Thymus (tissue), 11 donors: ENCODE data around the gene TTC12. TPM values are rescaled to one million over a fixed set of nuclear protein-coding genes. Genes with fewer than 3 reads are reported as not detected.

Experiments used
- DNase-seq, 9 donors: peaks; one replicate each; pipeline ENCODE4 v3.0.0-alpha.2; 2013; ENCODE audit warnings: low spot score in 9 of 9, low read depth in 6 of 9, missing footprints in 1 of 9
- H3K27ac ChIP-seq, 2 donors: one replicate each; pipeline ENCODE4 v1.5.1; 2013; ENCODE audit warnings: control low read depth in 1 of 2, low read depth in 1 of 2, low read length in 1 of 2, mild to moderate bottlenecking in 1 of 2, moderate library complexity in 1 of 2
- H3K27me3 ChIP-seq, 2 donors: one replicate each; pipeline ENCODE4 v1.5.1; 2013; ENCODE audit warnings: low read length in 1 of 2; ENCODE audit not compliant: control insufficient read depth in 2 of 2, insufficient read depth in 1 of 2
- H3K36me3 ChIP-seq, 2 donors: one replicate each; pipeline ENCODE4 v1.5.1; 2013; ENCODE audit warnings: low read length in 1 of 2, mild to moderate bottlenecking in 1 of 2, moderate library complexity in 1 of 2; ENCODE audit not compliant: control insufficient read depth in 2 of 2, insufficient read depth in 2 of 2
- H3K4me1 ChIP-seq, 2 donors: one replicate each; pipeline ENCODE4 v1.5.1; 2013; ENCODE audit warnings: low read length in 2 of 2; ENCODE audit not compliant: control insufficient read depth in 2 of 2, insufficient read depth in 2 of 2
- H3K4me3 ChIP-seq, 2 donors: one replicate each; pipeline ENCODE4 v1.5.1; 2013; ENCODE audit warnings: low read length in 2 of 2, control low read depth in 1 of 2, mild to moderate bottlenecking in 1 of 2
- H3K9me3 ChIP-seq, 2 donors: one replicate each; pipeline ENCODE4 v1.5.1; 2013; ENCODE audit warnings: low read length in 1 of 2, mild to moderate bottlenecking in 1 of 2; ENCODE audit not compliant: control insufficient read depth in 2 of 2, insufficient read depth in 1 of 2
- WGBS: extraction: QIAGEN DNeasy Blood & Tissue Kit; methylation state at CpG from one replicate; pipeline ENCODE4 v1.1.7; 2013; 5-methylcytosine and 5-hydroxymethylcytosine counted together
- polyA plus RNA-seq: library from polyadenylated mRNA; stranded (reverse); fragments of 200-250 nt; gene quantifications from one replicate; pipeline ENCODE4 v1.2.3, GENCODE V29; 2013
- total RNA-seq: library from RNA; stranded (reverse); fragments of 120-200 nt; gene quantifications from one replicate; pipeline ENCODE4 v1.2.4, GENCODE V29; 2013
- donor health status: healthy.

Gene TTC12
- total and polyA plus RNA-seq, 2 donors, result 6.6 to 11.1 TPM

DNA sequence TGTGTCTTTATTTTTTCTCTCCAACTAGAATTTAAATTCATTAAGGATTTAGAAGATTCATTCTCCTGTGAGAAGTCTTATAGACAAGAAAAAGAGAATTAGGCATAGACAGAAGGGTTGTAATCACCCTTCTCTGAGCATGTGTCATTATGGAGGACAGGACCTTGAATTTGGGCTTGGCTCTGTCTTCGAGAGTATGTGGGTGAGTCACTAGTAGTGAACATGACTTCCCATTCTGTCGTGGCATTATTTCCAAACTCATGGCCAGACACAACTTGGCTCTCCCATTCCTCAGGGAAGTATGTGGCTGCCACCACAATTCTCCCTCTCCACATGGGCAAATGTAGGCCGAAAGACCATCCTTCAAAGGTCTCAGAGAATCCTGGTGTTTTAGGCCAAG lies 58.9 kb downstream of the TTC12 start:
- H3K4me1 ChIP-seq, result peaks cover 0 to 17% of the 10 kb centered on the region in 2 donors
- H3K27me3 ChIP-seq, result no peaks in the 10 kb centered on the region
- WGBS, result 95% methylated on average over 3 of the region's 3 CpGs
- peaks cover 0 to 3% of the 10 kb centered on the region in 2 donors for H3K36me3 ChIP-seq
- no peak for DNase-seq
- no peak overlapping the region for H3K4me3 ChIP-seq
- H3K9me3 ChIP-seq, result no peaks in the 10 kb centered on the region
- H3K27ac ChIP-seq, result no peak overlapping the region

DNA sequence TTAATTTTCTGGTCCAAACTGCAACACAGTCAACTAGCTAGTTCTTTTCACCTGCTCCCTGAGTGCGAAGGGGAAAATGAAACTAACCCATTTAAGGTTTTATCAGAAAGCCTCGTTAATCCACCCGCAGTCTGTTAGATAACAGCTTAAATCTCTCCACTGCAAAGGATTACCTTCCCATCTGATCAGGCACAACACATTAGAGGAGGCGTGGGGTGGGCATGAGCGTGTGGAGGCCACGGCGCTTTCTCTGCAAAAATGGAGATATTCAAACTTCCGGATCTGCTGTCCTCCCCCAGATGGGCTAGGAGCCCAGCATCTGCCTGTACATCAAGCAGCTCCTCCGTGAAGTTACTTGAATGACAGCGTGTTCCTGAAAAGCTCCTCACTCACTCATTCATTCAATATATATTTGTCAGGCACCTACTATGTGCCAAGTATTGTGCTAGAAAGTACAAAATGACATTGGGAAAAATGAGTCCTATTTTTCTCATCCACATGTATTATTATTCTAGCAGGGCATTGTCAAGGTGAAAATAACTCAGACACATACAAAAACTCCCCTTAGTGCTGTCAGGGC lies 59.7 kb downstream of the TTC12 start:
- Histone ChIP-seq H3K4me3 (no peak overlapping the region), H3K27ac (no peak overlapping the region), H3K4me1 (peaks cover 0 to 17% of the 10 kb centered on the region in 2 donors), H3K36me3 (no peaks in the 10 kb centered on the region), H3K9me3 (no peaks in the 10 kb centered on the region), H3K27me3 (no peaks in the 10 kb centered on the region)
- WGBS, result 90% methylated on average over 10 of the region's 10 CpGs
- DNase-seq, result no peak

DNA sequence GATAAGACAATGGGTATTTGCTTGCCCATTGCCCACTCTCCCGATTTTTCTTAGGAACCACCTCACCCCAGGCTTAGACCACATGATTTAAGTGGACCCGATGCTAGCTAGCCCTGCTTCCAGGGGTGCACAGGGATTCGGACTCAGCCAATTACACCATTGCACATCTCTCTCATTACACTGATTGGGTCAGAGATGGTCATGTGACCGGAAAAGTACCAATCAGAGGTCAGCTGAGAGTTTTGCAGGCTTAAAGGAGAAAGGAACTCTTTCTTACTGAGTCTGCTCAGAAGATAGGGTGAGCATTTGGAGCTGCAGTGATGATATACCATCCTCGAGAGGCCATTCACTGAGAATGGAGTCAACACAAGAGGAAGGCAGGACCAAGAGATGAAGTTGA lies 61.0 kb downstream of the TTC12 start:
- 95% methylated on average over 5 of the region's 5 CpGs for WGBS

DNA sequence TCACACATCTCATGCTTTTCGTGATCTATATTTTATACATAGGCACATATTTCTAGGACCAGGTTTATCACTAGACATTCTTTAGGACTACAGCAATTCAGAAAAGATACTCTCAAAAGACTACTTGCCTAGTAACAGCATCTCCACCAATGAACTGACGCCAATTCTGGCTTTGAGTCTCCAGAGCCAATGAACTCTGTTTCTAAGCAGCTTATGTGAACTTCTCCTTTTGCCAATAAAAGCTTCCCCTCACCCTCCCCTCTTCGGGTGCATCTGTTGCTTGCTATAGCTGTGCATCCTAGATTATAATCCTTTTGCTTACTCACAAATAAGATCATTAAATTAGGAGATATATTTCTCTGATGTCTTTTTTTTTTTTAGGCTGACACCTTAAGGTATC lies 61.8 kb downstream of the TTC12 start:
- Histone ChIP-seq H3K4me1 (peaks cover 0 to 17% of the 10 kb centered on the region in 2 donors), H3K4me3 (no peak overlapping the region), H3K27me3 (peaks cover 0 to 2% of the 10 kb centered on the region in 2 donors), H3K9me3 (no peaks in the 10 kb centered on the region), H3K36me3 (no peaks in the 10 kb centered on the region), H3K27ac (no peak overlapping the region)
- DNase-seq, result peak in 4 of 9 donors; percentile 13 to 72 (median 36)
- WGBS, result 11% methylated on average over 3 of the region's 3 CpGs

More for the DNA sequence above, 61.0 kb downstream of the TTC12 start:
- Histone ChIP-seq H3K4me3 (no peak overlapping the region), H3K27me3 (no peaks in the 10 kb centered on the region), H3K9me3 (no peaks in the 10 kb centered on the region), H3K4me1 (peaks cover 0 to 17% of the 10 kb centered on the region in 2 donors), H3K36me3 (no peaks in the 10 kb centered on the region), H3K27ac (no peak overlapping the region)
- DNase-seq, result no peak

DNA sequence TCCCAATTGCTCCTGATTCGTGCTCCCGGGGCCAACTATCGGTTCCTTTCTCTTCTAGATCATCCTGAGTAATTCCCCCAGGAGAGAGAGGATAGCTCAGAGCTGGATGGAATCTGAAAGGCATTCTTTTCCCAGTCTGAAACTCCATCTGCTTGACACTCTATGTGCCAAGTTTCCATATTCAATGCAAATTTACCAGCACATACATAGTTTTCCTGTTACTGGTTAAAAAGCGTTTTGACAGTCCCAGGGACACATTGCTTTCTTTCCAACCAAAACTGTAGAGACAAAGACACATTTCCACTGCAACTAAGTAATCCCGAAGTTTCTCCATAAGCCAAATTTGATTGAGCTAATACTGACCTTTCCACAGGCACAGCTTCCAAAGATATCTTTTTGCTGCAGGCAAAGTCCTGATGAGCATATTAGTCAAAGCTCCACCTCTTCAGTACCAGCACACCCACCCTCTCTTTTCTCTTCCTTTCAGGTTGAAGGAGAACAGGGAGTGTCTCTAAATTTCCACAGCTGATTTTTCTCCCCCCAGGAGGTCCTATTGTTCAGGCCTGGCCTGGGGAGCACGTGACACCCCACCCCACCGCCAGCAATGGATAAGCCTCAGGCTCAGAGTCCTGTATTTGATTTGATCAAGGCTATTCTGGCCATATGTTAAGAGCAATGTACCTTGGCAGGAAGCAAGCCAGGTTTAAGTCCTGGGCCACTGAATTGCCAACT lies 63.5 kb downstream of the TTC12 start:
- 91% methylated on average over 7 of the region's 7 CpGs for WGBS
- peaks cover 0 to 11% of the 10 kb centered on the region in 2 donors for H3K4me1 ChIP-seq
- peaks cover 0 to 2% of the 10 kb centered on the region in 2 donors for H3K27me3 ChIP-seq
- no peak overlapping the region for H3K4me3 ChIP-seq
- H3K9me3 ChIP-seq, result no peaks in the 10 kb centered on the region
- DNase-seq, result no peak
- H3K27ac ChIP-seq, result no peak overlapping the region
- H3K36me3 ChIP-seq, result no peaks in the 10 kb centered on the region

DNA sequence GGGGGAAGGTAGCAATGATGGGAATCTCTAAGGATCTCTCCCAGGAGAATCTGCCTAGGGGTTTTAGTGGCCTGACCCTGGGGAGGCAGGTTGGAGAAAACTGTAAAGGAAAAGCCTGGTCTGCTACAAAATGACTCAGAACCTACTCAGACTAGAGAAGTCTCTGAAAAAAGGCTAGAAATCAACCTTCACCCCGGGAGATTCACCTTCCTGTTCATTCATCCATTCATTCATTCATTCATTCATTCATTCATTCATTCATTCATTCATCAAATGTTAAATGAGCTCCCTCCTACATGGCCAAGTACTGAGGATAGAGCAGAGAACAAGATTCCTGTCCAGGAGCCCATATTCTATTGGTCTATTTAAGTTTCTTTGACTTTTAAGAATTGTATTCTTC lies 64.3 kb downstream of the TTC12 start:
- Histone ChIP-seq H3K9me3 (no peaks in the 10 kb centered on the region), H3K27me3 (peaks cover 0 to 2% of the 10 kb centered on the region in 2 donors), H3K4me1 (peaks cover 0 to 11% of the 10 kb centered on the region in 2 donors), H3K36me3 (no peaks in the 10 kb centered on the region), H3K27ac (no peak overlapping the region), H3K4me3 (no peak overlapping the region)
- DNase-seq, result no peak
- 87% methylated on average over 1 of the region's 1 CpG for WGBS

DNA sequence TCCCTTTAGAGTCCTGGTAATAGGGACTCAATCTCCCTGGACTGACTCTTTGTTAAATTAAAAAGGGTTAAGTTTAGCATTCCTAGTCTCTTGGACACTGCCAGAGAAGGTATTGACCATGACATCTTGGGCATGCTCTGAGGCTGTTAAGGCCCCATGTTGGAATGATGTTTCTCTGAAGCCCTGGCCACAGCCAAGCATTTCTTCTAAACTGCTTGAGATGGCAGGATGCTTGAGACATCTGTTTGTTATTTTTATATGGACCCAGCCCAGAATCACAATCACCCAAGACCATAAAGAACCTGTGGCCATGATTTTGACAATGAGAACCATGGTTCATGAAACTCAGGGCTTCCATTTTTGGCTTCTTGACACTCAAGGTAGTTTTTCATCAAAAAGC lies 67.7 kb downstream of the TTC12 start:
- H3K36me3 ChIP-seq, result no peaks in the 10 kb centered on the region
- H3K27me3 ChIP-seq, result peaks cover 0 to 22% of the 10 kb centered on the region in 2 donors

DNA sequence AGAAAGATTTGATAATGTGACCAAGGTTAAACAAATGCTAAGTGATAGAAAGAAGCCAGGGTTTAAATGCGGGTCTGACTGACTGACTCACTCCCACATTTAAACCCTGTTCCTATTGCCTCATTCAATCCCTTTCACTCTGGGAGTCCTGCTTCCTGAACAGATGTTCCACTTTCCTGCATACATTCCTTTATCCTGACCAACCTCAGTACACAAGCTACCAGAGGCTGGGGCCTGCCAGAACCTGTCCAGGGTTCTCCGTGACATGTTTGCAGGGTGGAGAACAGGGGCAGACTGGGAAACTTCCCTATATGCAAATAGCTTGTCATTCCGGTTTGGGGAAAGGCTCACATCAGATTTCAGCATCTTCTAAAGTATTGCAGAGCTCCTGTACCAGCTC lies 70.2 kb downstream of the TTC12 start:
- Histone ChIP-seq H3K4me1 (no peaks in the 10 kb centered on the region), H3K27ac (no peak overlapping the region), H3K27me3 (peaks cover 12 to 45% of the 10 kb centered on the region in 2 donors), H3K4me3 (no peak overlapping the region), H3K9me3 (peaks cover 0 to 3% of the 10 kb centered on the region in 2 donors), H3K36me3 (no peaks in the 10 kb centered on the region)
- 87% methylated on average over 3 of the region's 3 CpGs for WGBS
- peak in 1 of 9 donors; percentile 20 for DNase-seq

More for the DNA sequence above, 67.7 kb downstream of the TTC12 start:
- Histone ChIP-seq H3K4me3 (no peak overlapping the region), H3K4me1 (peaks cover 0 to 4% of the 10 kb centered on the region in 2 donors), H3K9me3 (no peaks in the 10 kb centered on the region), H3K27ac (no peak overlapping the region)
- DNase-seq, result no peak

DNA sequence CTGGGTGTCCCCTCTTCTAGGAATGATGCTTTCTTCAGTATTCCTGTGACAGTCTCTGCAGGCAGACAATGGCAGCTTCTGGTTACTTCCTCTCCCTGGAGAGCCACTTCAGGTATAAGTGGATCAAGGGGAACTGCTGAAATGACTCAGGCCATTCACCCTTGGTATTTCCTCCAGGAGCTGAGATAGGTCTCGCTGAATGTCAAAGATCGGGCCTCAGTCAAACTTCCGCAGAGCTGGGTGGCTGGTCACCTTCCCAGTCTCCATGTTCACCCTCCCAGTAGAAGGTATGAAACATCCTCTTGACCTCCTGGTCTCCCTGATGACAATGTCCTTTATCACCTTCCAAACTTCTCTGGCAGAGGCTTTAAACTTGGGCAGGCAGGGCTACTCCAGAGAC lies 71.4 kb downstream of the TTC12 start:
- Histone ChIP-seq H3K27me3 (peaks cover 12 to 49% of the 10 kb centered on the region in 2 donors), H3K4me1 (no peaks in the 10 kb centered on the region), H3K4me3 (no peak overlapping the region), H3K36me3 (no peaks in the 10 kb centered on the region), H3K27ac (no peak overlapping the region), H3K9me3 (peaks cover 0 to 3% of the 10 kb centered on the region in 2 donors)
- DNase-seq, result no peak
- 94% methylated on average over 3 of the region's 3 CpGs for WGBS
